HEK293 (cell line): ENCODE data around the gene DCTN1.

ENCODE experiments used
- ZNF274 ChIP-seq, 2 experiments: fragments of 200-500 bp in 1 of 2; fragments of 450-650 bp in 1 of 2; sonication (Bioruptor generic) in 1 of 2; formaldehyde crosslinking in 1 of 2; IDR thresholded peaks; 2 replicates each; pipeline versions ENCODE4 v1.5.1 to v1.6.1; 2014 to 2016; ENCODE audit warnings: borderline replicate concordance in 1 of 2, inconsistent platforms in 1 of 2, low read length in 1 of 2, missing biosample characterization in 1 of 2, missing genetic modification characterization in 1 of 2
- ZNF707 ChIP-seq: fragments of 450-650 bp; formaldehyde crosslinking; IDR thresholded peaks from 2 replicates; pipeline ENCODE4 v1.5.1; 2016; ENCODE audit warnings: missing biosample characterization, missing genetic modification characterization

GRCh38 chr2:74384051-74384450 is 3.9 kb upstream of the DCTN1 start:
- no peak for TF ChIP-seq ZNF274 (IDR thresholded peaks at IDR 0.05; ENCODE audit: low read length)
- no peak for TF ChIP-seq ZNF274 (tag by site-specific recombination; IDR thresholded peaks at IDR 0.05; ENCODE audit: borderline replicate concordance)
- no peak for TF ChIP-seq ZNF707 (tag by site-specific recombination)
